Activated CD4-positive, alpha-beta T cell treated with anti-CD3 and anti-CD28 coated beads, Interleukin-2, amount 50 U/mL, for 48 hours (primary cell): Measurements from ENCODE around the gene PPM1A.

Experiments used
- DNase-seq, 2 experiments: peaks; one replicate each; pipeline ENCODE4 v3.0.0-alpha.2; 2020

Gene PPM1A

GRCh38 chr14:60323199-60323896, 74.3 kb downstream of the PPM1A start:
- DNase-seq, result no peak

GRCh38 chr14:60324837-60325236, 75.8 kb downstream of the PPM1A start:
- no peak for DNase-seq

GRCh38 chr14:60326274-60326673, 77.3 kb downstream of the PPM1A start:
- no peak for DNase-seq

DNA sequence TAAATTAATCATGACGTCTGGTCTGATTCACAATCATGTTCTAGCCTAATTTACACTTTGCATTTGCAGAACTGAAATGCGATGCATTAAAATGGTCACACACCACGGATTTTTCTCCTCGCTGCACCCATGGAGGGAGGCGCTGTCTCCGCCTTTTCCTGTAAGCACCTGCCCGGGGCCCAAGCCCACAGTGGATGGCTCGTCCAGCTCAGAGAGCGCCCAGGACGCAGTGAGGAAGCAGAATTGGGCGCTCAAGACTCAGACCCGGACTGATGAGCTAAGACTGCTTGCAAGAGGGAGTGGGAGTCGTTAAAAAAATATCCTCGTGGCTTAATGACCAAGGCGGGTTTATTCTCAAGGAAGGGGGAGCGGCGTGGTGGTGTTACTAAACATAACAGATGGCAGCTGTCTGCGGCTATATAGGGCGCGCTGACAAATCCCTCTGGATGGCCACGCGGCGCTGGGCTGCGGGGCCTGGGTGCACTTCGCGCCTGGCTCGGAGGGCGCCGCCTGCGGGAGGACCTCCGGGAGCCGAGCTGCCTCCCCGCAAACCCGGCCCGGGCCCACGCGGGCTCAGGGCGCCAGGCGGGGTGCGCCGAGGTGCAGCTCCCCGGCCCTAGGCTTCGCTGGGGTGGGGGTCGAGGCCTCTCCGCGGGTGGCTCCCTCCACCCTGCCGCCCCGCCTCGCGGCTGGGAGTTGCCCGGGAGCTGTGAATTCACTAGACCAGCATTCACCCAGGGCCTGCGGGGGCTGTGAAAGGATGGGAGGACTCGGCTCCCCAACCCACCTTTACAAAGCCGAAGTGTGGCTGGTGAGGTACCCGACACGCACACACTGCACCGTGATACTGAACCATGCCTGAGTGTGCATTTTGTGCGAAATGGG, 78.7 kb downstream of the PPM1A start:
- peak; percentile 38 to 59 for DNase-seq

- no peak for DNase-seq
These were observed 79.6 kb downstream of the PPM1A start for GRCh38 chr14:60328583-60328982.

- DNase-seq, result no peak
These were observed 80.3 kb downstream of the PPM1A start for GRCh38 chr14:60329274-60329673.

DNA sequence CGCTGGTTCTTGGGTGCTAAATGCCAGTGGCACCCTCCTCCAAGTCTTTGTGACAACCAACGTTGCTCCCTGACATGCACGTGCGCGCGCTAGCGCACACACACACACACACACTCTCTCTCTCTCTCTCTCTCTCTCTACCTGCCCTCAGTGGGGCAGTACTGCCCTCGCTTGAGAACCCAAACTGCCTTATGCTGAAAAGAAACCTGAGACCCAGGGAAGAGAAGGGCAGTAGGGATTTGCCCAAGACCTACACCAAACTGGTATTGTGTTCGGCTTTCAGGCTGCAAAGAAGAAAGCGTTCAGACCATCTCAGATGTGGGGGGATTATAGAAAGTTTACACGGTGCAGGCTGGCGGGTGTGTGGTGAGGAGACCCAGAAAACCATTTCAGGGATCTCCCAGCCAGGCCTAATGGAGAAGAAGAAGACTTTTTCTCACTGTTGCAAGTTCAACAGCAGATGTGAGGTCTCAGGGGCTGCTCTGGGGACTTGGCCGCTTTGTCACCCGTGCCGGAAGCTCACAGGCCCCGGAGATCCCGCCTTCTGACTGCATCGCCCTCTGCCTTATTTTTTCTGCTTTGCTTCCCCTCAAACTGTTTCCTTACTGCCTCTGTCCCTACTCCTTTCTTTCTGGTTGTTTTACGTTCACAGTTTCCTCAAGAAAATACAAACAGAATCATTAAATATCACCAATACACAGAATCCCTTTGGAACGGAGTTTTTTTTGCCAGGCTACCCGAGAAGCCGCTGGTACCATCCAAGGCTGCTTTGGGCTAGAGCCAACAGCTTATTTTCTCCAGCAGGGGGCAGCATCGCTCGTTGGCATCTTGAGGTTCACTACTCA, 82.4 kb downstream of the PPM1A start:
- DNase-seq, result peak; percentile 84 to 88

DNA sequence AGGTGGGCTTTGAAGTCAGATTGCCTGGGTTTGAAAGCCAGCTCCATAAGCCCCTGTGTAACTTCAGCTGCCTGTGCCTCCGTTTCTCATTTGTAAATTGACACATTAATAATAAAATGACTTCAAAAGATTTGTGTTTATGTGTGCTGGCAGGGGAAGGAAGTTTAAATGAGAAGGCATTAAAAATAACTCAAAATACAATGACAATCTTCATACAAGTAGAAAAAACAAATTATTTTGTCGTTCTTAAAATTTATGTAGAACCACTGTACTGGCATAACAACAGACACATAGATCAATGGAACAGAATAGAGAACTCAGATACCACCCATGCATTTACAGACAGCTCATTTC, 83.0 kb downstream of the PPM1A start:
- DNase-seq, result no peak

DNA sequence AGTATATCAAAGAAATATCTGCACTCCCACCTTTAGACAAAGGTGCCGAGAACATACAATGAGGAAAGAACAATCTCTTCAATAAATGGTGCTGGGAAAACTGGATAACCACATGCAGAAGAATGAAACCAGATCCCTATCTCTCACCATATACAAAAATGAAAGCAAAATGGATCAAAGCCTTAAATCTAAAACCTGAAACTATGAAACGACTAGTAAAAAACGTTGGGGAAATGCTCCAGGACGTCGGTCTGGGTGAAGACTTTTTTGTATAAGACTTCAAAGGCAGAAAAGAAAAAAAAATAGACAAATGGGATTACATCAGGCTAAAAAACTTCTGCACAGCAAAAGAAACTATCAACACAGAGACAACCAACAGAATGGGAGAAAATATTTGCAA, 83.8 kb downstream of the PPM1A start:
- DNase-seq, result no peak

DNA sequence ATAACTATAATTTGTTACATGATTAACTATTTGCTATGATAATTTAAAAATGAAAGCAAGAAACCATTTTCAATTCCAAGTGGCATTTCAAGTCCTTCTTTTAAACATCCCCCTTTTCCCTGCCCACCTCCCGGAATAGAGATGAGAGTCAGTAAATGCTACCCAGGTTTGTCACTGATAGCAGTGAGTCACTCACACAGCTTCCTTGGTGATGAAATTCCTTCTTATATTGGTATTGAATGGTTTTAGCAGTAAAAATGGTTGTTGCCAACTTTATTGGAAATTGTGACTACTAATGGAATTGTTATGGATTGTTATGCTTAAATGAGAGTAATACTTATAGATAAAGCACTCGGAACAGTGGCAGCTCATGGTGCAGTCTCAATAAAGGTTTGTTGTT, 90.5 kb downstream of the PPM1A start:
- DNase-seq, result no peak

DNA sequence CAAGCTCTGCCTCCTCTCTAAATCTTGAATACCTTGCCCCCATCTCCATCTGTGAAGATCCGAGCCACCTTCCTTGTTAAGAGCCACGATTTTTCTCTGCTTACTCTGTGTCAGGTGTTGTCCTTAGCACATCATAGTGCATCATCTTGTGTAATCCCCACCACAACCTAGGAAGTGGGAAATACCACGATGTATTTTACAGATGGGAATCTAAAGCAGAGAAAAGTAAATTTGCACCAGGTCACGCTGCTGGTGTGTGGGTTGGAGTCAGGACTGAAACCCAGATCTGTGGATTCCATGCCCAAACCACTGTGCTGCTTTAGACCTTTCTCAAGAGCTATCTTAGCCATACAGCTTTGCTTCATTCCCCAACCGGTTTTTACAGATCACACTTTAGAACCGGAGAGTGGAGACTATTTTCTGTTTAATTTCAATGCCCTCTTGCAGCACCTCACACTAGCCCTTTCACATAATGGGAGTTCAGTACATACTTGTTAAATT, 94.6 kb downstream of the PPM1A start:
- DNase-seq, result no peak

- no peak for DNase-seq
These were observed 95.7 kb downstream of the PPM1A start for GRCh38 chr14:60344751-60345150.

DNA sequence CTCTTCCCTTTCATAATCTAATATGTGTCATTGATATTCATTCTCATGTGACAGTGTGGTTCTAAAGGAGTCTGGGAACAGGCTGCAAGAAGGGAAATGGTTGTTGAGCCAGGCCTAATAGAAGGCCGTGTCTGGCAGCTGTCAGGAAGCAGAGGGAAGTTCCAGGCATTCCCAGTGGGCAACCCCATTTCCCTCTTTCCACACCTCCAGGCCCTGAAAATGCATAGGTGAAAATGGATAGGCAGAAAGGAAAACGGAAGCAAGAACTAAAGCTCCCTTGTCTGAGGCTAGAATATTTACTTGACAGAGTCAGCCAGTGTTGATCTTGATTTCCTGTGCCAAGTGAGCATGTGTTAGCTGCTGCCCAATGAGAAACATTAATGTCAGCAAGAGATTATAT, 97.7 kb downstream of the PPM1A start:
- no peak for DNase-seq

DNA sequence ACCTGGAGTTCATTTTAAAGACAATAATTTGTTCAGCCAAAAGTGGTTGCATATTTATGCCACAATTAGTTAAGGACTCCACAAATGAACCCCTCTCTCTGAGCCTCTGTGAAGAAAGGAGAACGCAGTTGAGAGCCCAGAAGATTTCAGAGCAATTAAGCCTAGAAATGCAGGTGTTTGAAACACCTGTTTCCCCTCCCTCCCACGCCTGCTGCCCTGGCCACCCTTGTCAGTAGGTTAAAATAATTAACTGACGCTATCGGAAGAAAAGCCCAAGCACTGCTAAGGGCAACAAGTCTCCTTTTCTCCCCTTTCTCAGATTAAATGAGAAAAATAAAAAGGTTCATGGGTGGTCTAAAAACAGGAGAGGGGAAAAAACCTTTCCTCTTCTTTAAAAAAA, 99.2 kb downstream of the PPM1A start:
- no peak for DNase-seq
